WI38 (cell line): ENCODE measurements around the gene B3GALT2.
"Not testable (repeated sequence)": the region's sequence is repeated elsewhere in the genome, so short reads cannot be mapped to it uniquely, and the experiment has no call there.

ENCODE experiments used
- H3K4me3 ChIP-seq: 2 replicates; pipeline ENCODE4 v1.5.1; 2011; ENCODE audit warnings: low read depth, mild to moderate bottlenecking, control low read depth, low read length
- TF ChIP-seq, protein P1 (sequence below): IDR thresholded peaks from 2 replicates; pipeline ENCODE4 v1.5.1; 2012; ENCODE audit warnings: low read depth, mild to moderate bottlenecking, control low read depth, low read length

B3GALT2 gene

DNA sequence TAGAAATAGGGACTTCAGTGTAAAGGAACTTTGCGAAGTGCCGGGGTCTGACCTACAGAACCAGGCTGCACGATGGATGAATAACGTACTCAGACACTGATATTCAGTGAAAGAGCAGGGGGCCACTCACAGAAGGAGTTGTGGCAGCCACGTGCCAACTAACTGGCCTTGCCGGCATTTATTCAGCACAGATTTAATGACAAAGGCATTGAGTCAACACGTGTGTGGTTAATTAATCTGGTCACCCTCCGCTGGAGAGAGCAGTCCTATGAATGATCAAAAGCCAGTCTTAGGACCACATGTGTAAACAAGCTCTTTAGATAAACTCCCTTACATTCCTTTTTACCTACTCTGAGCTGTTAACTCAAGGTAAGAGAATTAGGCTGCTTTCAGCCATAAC, 6.2 kb upstream of the B3GALT2 start:
- TF ChIP-seq, protein P1, sequence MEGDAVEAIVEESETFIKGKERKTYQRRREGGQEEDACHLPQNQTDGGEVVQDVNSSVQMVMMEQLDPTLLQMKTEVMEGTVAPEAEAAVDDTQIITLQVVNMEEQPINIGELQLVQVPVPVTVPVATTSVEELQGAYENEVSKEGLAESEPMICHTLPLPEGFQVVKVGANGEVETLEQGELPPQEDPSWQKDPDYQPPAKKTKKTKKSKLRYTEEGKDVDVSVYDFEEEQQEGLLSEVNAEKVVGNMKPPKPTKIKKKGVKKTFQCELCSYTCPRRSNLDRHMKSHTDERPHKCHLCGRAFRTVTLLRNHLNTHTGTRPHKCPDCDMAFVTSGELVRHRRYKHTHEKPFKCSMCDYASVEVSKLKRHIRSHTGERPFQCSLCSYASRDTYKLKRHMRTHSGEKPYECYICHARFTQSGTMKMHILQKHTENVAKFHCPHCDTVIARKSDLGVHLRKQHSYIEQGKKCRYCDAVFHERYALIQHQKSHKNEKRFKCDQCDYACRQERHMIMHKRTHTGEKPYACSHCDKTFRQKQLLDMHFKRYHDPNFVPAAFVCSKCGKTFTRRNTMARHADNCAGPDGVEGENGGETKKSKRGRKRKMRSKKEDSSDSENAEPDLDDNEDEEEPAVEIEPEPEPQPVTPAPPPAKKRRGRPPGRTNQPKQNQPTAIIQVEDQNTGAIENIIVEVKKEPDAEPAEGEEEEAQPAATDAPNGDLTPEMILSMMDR = no peak

GRCh38 chr1:193190096-193190744, 3.8 kb upstream of the B3GALT2 start:
- TF ChIP-seq, protein P1 = peak; percentile 8; the same call in 1 of the 2 replicates
- H3K4me3 ChIP-seq = no peak overlapping the region

More for the DNA sequence above, 6.2 kb upstream of the B3GALT2 start:
- H3K4me3 ChIP-seq = no peak overlapping the region

- no peak overlapping the region for H3K4me3 ChIP-seq
- TF ChIP-seq, protein P1 = no peak
These were observed 3.2 kb upstream of the B3GALT2 start for GRCh38 chr1:193189442-193190095.

- H3K4me3 ChIP-seq = not testable (repeated sequence)
These were observed 2.5 kb upstream of the B3GALT2 start for GRCh38 chr1:193188915-193189314.

DNA sequence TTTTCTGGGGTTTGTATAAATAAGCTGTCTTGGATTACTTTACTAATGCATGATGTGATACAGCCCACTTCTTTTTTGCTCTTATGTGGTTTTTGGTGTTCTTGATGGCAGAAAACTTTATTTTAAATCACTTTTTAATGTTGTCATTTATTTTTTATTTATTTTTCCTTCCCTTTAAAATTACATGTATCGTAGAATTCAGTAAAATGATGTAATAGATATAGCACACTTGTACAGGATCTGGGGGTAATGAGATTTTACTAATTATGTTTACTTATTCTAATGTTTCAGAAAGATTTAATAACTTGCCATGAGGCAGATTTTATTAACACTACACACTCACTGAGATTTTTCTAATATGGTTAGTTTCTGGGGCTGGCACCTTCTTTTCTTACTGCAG, 701 bp upstream of the B3GALT2 start:
- TF ChIP-seq, protein P1 = no peak
- H3K4me3 ChIP-seq = no peak overlapping the region; the same call in 1 of the 2 replicates

DNA sequence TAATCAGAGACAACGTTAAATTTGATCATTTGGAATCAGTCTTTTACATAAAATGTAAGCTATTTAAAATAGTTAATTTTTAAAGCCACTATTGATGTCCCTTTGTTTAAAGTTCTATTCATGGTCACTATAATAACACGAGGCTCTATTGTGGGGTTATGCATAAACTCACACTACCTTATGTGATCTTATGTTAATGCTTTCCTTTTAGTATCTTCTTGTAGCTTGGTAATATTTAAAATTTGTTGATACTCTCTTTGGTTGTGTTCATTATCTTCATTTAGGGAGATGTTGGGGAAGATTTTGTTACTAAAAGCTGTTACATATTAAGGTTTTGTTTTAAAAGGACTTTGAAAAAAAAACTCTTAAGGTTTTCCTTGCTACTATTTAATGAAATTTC, 1.2 kb downstream of the B3GALT2 start:
- H3K4me3 ChIP-seq = peak overlapping the region; percentile 49
- TF ChIP-seq, protein P1 = no peak

- peak overlapping the region; percentile 49 for H3K4me3 ChIP-seq
- TF ChIP-seq, protein P1 = no peak
These were observed 1.6 kb downstream of the B3GALT2 start for GRCh38 chr1:193184776-193185175.
